OCI-LY7 (cell line): Measurements from ENCODE around the gene GRK6. TPM values are rescaled to one million over a fixed set of nuclear protein-coding genes. Genes with fewer than 3 reads are reported as not detected.

Experiments used
- BruUV-seq: library from RNA; stranded (reverse); fragments of 400-500 nt; replicated peaks from 2 replicates; lab custom pipeline; 2021; lab: Mats Ljungman, UMichigan
- CTCF ChIA-PET: fragments of 300-600 bp; sonication (Branson Sonifier 250); formaldehyde crosslinking; loops from one replicate; lab custom pipeline; 2022; ENCODE audit warnings: antibody characterized with exemption; ENCODE audit not compliant: unreplicated experiment; lab: Charles Lee
- POLR2A ChIA-PET: fragments of 300-600 bp; sonication (Branson Sonifier 250); formaldehyde crosslinking; loops from one replicate; lab custom pipeline; 2022; ENCODE audit warnings: antibody characterized with exemption; lab: Charles Lee
- DNase-seq: peaks from one replicate; pipeline ENCODE4 v3.0.0-alpha.2; 2015; ENCODE audit warnings: low spot score
- H2AFZ ChIP-seq: fragments of 200-600 bp; sonication (generic), shearing (Covaris generic); 2 replicates; pipeline ENCODE4 v1.6.1; 2014; ENCODE audit warnings: mild to moderate bottlenecking, antibody characterized with exemption, low read length, moderate library complexity
- H3K27ac ChIP-seq: fragments of 200-600 bp; sonication (generic); 2 replicates; pipeline ENCODE4 v1.5.1; 2014; ENCODE audit warnings: mixed run types, low read depth, mild to moderate bottlenecking, moderate library complexity, low read length, inconsistent platforms; ENCODE audit not compliant: poor library complexity, severe bottlenecking
- H3K36me3 ChIP-seq: fragments of 200-600 bp; sonication (generic); 2 replicates; pipeline ENCODE4 v1.6.1; 2014; ENCODE audit warnings: mild to moderate bottlenecking, antibody characterized with exemption, low read length, moderate library complexity, mixed read lengths; ENCODE audit not compliant: insufficient read depth
- H3K4me1 ChIP-seq: fragments of 200-600 bp; sonication (generic); 2 replicates; pipeline ENCODE4 v1.5.1; 2014; ENCODE audit warnings: mild to moderate bottlenecking, low read length; ENCODE audit not compliant: insufficient read depth, poor library complexity, severe bottlenecking
- H3K4me2 ChIP-seq: fragments of 200-600 bp; sonication (generic); 2 replicates; pipeline ENCODE4 v1.6.1; 2014; ENCODE audit warnings: mild to moderate bottlenecking, low read length
- H3K4me3 ChIP-seq: fragments of 200-600 bp; sonication (generic); 2 replicates; pipeline ENCODE4 v1.5.1; 2014; ENCODE audit warnings: mild to moderate bottlenecking, low read depth, low read length; ENCODE audit not compliant: poor library complexity, severe bottlenecking
- H3K79me2 ChIP-seq: fragments of 200-600 bp; sonication (generic); 2 replicates; pipeline ENCODE4 v1.6.1; 2016; ENCODE audit warnings: low read depth, mild to moderate bottlenecking, low read length, moderate library complexity, mixed read lengths; ENCODE audit not compliant: insufficient read depth
- H3K9me2 ChIP-seq: fragments of 200-600 bp; sonication (generic); 2 replicates; pipeline ENCODE4 v1.6.1; 2016; ENCODE audit warnings: mild to moderate bottlenecking, low read length, mixed read lengths; ENCODE audit not compliant: insufficient read depth
- H3K9me3 ChIP-seq: fragments of 200-600 bp; sonication (generic); 2 replicates; pipeline ENCODE4 v1.6.1; 2014; ENCODE audit warnings: mild to moderate bottlenecking, mixed run types, low read length, mixed read lengths
- H4K20me1 ChIP-seq: fragments of 200-600 bp; sonication (generic); 2 replicates; pipeline ENCODE4 v1.6.1; 2014; ENCODE audit warnings: mild to moderate bottlenecking, antibody characterized with exemption, low read length, moderate library complexity, mixed read lengths; ENCODE audit not compliant: insufficient read depth
- CTCF ChIP-seq: fragments of 200-600 bp; sonication (generic); conservative IDR thresholded peaks from 2 replicates; pipeline ENCODE4 v1.5.1; 2014; ENCODE audit warnings: mild to moderate bottlenecking, antibody characterized with exemption, low read length, moderate library complexity, mixed read lengths
- EZH2phosphoT487 ChIP-seq: fragments of 200-600 bp; sonication (generic); IDR thresholded peaks from 2 replicates; pipeline ENCODE4 v1.6.1; 2018; ENCODE audit warnings: low read depth, borderline replicate concordance, mild to moderate bottlenecking, mixed run types, antibody characterized with exemption, low read length, moderate library complexity, mixed read lengths
- intact Hi-C: fragments of 100-400 bp; cut with micrococcal nuclease; formaldehyde crosslinking; loops from one replicate; pipeline ENCODE4 v1.10.0; 2022; ENCODE audit not compliant: unreplicated experiment
- total RNA-seq, 2 experiments: library from RNA; depleted of rRNA in 1 of 2; stranded (reverse); fragments of >200 nt in 1 of 2; shearing (Covaris generic) in 1 of 2; gene quantifications; 2 replicates each; pipeline ENCODE4 v1.2.3, GENCODE V29; 2014 to 2022

GRK6 gene
- total RNA-seq, 2 experiments from 2014 or later = 46.2 to 99.4 TPM

- Histone ChIP-seq H3K4me2 (no peak overlapping the region), H3K79me2 (no peaks in the 10 kb centered on the region), H3K9me2 (no peaks in the 10 kb centered on the region), H3K4me1 (no peaks in the 10 kb centered on the region), H3K4me3 (no peak overlapping the region), H3K36me3 (no peaks in the 10 kb centered on the region), H2AFZ (no peak overlapping the region), H3K27ac (no peak overlapping the region), H3K9me3 (no peaks in the 10 kb centered on the region), H4K20me1 (no peaks in the 10 kb centered on the region)
- TF ChIP-seq CTCF (no peak), EZH2phosphoT487 (no peak)
- BruUV-seq = no TSS peak
- intact Hi-C loops = no loop called here
- DNase-seq = no peak
- CTCF ChIA-PET = no interaction called here
- POLR2A ChIA-PET = no interaction called here
These were observed 53.3 kb downstream of the GRK6 start for GRCh38 chr5:177479774-177480173.

- Histone ChIP-seq H4K20me1 (no peaks in the 10 kb centered on the region), H2AFZ (no peak overlapping the region), H3K9me2 (no peaks in the 10 kb centered on the region), H3K4me3 (no peak overlapping the region), H3K79me2 (no peaks in the 10 kb centered on the region), H3K36me3 (peaks cover 9% of the 10 kb centered on the region; the same call in 1 of the 2 replicates), H3K4me1 (no peaks in the 10 kb centered on the region), H3K4me2 (no peak overlapping the region), H3K27ac (no peak overlapping the region), H3K9me3 (no peaks in the 10 kb centered on the region)
- no peak for TF ChIP-seq CTCF
- TF ChIP-seq EZH2phosphoT487 = no peak
- intact Hi-C loops = no loop called here
- ChIA-PET CTCF (no interaction called here), POLR2A (no interaction called here)
- no TSS peak for BruUV-seq
- DNase-seq = no peak
These were observed 55.9 kb downstream of the GRK6 start for GRCh38 chr5:177482359-177482795.

DNA sequence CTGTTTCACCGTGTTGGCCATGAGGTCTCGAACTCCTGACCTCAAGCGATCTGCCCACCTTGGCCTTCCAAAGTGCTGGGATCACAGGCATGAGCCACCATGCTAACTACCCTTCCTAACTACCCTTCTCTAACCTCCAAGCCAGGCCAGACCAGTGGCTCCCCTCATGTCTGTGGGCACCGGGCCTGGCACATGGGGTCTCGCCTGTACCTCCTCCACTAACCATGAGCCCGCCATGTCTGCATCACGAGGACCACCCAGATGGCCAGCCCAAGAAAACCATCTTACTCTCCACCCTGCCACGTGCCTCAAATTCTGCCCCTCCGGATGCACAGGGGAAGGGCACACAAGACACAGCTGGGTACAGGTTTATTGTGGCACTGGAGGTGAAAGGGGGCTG lies 56.6 kb downstream of the GRK6 start:
- Histone ChIP-seq H3K4me3 (no peak overlapping the region), H3K27ac (no peak overlapping the region), H3K36me3 (peaks cover 12% of the 10 kb centered on the region; the same call in 1 of the 2 replicates), H2AFZ (no peak overlapping the region), H3K79me2 (no peaks in the 10 kb centered on the region), H4K20me1 (no peaks in the 10 kb centered on the region), H3K4me2 (no peak overlapping the region), H3K9me3 (no peaks in the 10 kb centered on the region), H3K9me2 (no peaks in the 10 kb centered on the region), H3K4me1 (no peaks in the 10 kb centered on the region)
- intact Hi-C loops = no loop called here
- TF ChIP-seq CTCF (no peak), EZH2phosphoT487 (no peak)
- no peak for DNase-seq
- POLR2A ChIA-PET = no interaction called here
- BruUV-seq = no TSS peak
- CTCF ChIA-PET = no interaction called here
